Right lobe of liver (tissue), 4 donors: Measurements from ENCODE around the gene COL24A1.

Experiments used
- POLR2A ChIP-seq: fragments of 450-650 bp; IDR thresholded peaks from one replicate; pipeline ENCODE4 v1.6.1; 2017; ENCODE audit warnings: antibody characterized with exemption, mild to moderate bottlenecking
- TF ChIP-seq, protein P1 (sequence below), 4 donors: fragments of 200-600 bp in 3 of 4; fragments of 450-650 bp in 1 of 4; IDR thresholded peaks; one replicate each; pipeline versions ENCODE4 v1.5.1 to v1.8.0; 2016 to 2022; ENCODE audit warnings: antibody characterized with exemption in 4 of 4, mild to moderate bottlenecking in 2 of 4
- donor health status: DM: no; HTN: no; CAD: no.
- donor health status: DM: no; HTN: no; CAD: no.
- donor health status: DM: no; HTN: yes; CAD: no.

DNA sequence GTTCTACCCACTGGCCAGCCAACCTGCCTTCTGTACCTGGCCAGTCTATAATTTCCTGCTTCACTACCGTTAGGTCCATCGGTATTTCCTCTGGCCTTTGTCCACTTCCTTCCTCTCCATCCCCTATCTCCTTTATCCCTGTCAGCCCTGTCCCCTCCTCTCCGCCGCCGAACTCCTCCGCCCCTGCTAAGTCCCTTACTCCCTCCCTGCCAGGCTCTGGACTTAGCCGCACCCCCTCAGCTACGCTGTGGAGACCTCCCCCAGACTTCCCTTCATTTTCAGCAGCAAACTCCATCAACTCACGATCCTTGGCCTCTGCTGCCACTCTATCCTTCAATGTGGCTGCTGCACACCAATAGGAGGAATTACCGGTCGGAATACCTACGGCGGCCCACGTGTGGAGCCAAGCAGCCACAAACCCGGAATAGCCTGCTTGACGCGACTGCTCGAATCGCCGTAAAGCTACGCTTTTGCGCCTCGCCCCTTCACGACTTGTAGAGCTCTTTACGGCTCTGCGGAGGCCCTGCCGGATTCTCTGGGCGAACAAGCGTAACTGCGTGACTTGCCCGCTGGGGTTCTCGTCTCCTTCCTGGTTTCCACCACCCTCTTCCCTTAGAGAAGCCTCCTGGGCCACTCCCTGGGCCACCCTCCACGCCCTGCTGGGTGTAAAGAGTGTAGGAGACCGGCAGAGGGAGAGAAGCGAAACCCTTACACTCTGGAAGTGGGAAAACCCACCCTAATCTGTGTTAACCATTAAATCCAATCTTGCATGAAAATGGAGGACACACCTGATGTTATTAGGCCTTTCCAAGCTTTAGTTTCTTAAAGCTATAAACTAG is 448.4 kb downstream of the COL24A1 start, which contains the start of gene ZNHIT6:
- TF ChIP-seq, protein P1, sequence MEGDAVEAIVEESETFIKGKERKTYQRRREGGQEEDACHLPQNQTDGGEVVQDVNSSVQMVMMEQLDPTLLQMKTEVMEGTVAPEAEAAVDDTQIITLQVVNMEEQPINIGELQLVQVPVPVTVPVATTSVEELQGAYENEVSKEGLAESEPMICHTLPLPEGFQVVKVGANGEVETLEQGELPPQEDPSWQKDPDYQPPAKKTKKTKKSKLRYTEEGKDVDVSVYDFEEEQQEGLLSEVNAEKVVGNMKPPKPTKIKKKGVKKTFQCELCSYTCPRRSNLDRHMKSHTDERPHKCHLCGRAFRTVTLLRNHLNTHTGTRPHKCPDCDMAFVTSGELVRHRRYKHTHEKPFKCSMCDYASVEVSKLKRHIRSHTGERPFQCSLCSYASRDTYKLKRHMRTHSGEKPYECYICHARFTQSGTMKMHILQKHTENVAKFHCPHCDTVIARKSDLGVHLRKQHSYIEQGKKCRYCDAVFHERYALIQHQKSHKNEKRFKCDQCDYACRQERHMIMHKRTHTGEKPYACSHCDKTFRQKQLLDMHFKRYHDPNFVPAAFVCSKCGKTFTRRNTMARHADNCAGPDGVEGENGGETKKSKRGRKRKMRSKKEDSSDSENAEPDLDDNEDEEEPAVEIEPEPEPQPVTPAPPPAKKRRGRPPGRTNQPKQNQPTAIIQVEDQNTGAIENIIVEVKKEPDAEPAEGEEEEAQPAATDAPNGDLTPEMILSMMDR (IDR thresholded peaks at IDR 0.05), result peak; percentile 9 to 30 (median 25)
- peak; percentile 70 for TF ChIP-seq POLR2A
